ENCODE data around the gene SGF29.
A peak's percentile ranks its signal among the peaks of the same experiment; 100 is the strongest.

Gene SGF29

DNA sequence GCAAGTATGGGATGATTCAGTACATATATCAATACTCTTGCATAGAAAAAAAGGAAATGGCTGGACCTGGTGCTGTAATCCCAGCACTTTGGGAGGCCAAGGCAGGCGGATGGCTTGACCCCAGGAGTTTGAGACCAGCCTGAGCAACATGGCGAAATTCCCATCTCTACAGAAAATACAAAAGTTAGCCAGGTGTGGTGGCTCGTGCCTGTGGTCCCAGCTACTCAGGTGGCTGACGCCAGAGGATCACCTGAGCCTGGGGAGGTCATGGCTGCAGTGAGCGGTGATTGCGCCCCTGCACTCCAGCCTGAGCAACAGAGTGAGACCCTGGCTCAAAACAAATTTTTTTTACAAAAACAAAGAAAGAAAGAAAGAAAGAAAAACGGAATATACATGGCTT lies 7.1 kb upstream of the SGF29 start:
- H3K9ac ChIP-seq (ENCODE audit: low read length), result no peak overlapping the region
- no peaks in the 10 kb centered on the region for H3K9me3 ChIP-seq (ENCODE audit: insufficient read depth, low read length)
- TF ChIP-seq, protein P1, sequence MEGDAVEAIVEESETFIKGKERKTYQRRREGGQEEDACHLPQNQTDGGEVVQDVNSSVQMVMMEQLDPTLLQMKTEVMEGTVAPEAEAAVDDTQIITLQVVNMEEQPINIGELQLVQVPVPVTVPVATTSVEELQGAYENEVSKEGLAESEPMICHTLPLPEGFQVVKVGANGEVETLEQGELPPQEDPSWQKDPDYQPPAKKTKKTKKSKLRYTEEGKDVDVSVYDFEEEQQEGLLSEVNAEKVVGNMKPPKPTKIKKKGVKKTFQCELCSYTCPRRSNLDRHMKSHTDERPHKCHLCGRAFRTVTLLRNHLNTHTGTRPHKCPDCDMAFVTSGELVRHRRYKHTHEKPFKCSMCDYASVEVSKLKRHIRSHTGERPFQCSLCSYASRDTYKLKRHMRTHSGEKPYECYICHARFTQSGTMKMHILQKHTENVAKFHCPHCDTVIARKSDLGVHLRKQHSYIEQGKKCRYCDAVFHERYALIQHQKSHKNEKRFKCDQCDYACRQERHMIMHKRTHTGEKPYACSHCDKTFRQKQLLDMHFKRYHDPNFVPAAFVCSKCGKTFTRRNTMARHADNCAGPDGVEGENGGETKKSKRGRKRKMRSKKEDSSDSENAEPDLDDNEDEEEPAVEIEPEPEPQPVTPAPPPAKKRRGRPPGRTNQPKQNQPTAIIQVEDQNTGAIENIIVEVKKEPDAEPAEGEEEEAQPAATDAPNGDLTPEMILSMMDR (IDR thresholded peaks at IDR 0.05; ENCODE audit: insufficient read depth, low read length, poor library complexity, severe bottlenecking), result no peak
- no peak for TF ChIP-seq EZH2phosphoT487 (conservative IDR thresholded peaks at IDR 0.05; ENCODE audit: low read length)

DNA sequence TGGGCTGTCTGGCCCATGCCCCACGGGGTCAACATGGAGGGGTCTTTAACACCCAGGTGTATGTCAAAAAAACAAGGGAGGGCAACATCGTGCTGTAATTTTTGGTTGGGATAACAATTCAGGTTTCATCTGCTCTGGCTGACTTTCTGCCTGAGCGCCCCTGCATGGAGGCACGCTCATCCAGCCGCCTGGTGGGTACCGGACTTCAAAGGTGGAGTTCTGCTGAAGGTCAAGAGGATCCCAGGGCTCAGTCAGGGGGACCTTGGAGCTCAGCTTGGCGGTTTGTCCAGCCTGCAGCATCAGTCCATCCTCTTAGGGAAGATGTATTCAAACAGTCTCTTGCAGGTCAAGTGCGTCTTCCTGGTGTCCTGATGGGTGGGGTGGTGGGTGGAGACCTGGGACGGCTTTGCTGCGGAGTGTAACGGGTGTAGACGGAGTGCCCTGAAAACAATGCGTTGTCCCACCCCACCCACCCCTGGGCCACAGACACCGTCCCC lies 5.4 kb upstream of the SGF29 start:
- Histone ChIP-seq H3K27me3 (ENCODE audit: low read length) (no peaks in the 10 kb centered on the region), H3K27ac (ENCODE audit: low read depth, low read length) (no peak overlapping the region), H3K9me3 (ENCODE audit: insufficient read depth, low read length) (no peaks in the 10 kb centered on the region), H3K79me2 (ENCODE audit: insufficient read depth, low read length) (no peaks in the 10 kb centered on the region), H3K9ac (ENCODE audit: low read length) (no peak overlapping the region), H3K9me2 (replicated peaks; ENCODE audit: insufficient read depth, low read length) (no peaks in the 10 kb centered on the region), H2AFZ (ENCODE audit: low read depth, low read length, severe bottlenecking) (no peak overlapping the region), H3K4me2 (ENCODE audit: low read depth, low read length, poor library complexity, severe bottlenecking) (no peak overlapping the region), H3K36me3 (ENCODE audit: low read length) (no peaks in the 10 kb centered on the region), H3F3A (ENCODE audit: insufficient read depth) (no peaks in the 10 kb centered on the region), H3K4me3 (ENCODE audit: insufficient read depth, low read length, poor library complexity, severe bottlenecking) (no peak overlapping the region), H4K20me1 (ENCODE audit: low read depth, low read length) (no peaks in the 10 kb centered on the region)
- TF ChIP-seq EZH2phosphoT487 (conservative IDR thresholded peaks at IDR 0.05; ENCODE audit: low read length), result no peak
- TF ChIP-seq, protein P1 (IDR thresholded peaks at IDR 0.05; ENCODE audit: insufficient read depth, low read length, poor library complexity, severe bottlenecking), result no peak

More for the DNA sequence above, 7.1 kb upstream of the SGF29 start:
- no peak overlapping the region for H2AFZ ChIP-seq (ENCODE audit: low read depth, low read length, severe bottlenecking)
- no peak overlapping the region for H3K4me2 ChIP-seq (ENCODE audit: low read depth, low read length, poor library complexity, severe bottlenecking)
- no peak overlapping the region for H3K4me3 ChIP-seq (ENCODE audit: insufficient read depth, low read length, poor library complexity, severe bottlenecking)
- no peaks in the 10 kb centered on the region for H3F3A ChIP-seq (ENCODE audit: insufficient read depth)
- no peaks in the 10 kb centered on the region for H3K9me2 ChIP-seq (replicated peaks; ENCODE audit: insufficient read depth, low read length)
- H3K27ac ChIP-seq (ENCODE audit: low read depth, low read length), result no peak overlapping the region
- H3K79me2 ChIP-seq (ENCODE audit: insufficient read depth, low read length), result no peaks in the 10 kb centered on the region
- H4K20me1 ChIP-seq (ENCODE audit: low read depth, low read length), result no peaks in the 10 kb centered on the region
- no peaks in the 10 kb centered on the region for H3K27me3 ChIP-seq (ENCODE audit: low read length)
- no peaks in the 10 kb centered on the region for H3K36me3 ChIP-seq (ENCODE audit: low read length)

DNA sequence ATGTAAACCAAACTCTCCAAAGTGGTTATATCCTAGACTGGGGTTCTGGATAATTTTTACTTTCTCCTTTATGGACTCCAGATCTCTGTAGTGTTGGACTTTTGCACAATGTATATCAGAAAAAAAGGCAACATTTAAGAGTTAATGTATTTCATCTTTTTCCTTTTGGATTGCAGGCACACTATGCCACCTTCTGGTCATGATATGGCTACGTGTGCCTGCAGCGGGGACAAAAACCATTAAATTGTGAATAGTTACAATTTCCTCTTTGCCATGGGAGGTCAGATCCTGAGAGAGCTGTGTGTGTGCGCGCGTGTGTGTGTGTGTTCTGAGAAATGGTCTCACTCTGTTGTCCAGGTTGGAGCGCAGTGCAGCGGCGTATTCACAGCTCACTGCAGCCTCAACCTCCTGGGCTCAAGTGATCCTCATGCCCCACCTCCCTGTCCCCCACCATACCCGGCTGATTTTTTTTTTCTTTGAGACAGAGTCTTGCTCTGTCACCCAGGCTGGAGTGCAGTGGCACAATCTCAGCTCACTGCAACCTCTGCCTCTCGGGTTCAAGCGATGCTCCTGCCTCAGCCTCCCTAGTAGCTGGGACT lies 4.3 kb upstream of the SGF29 start:
- H3K4me3 ChIP-seq (ENCODE audit: insufficient read depth, low read length, poor library complexity, severe bottlenecking), result no peak overlapping the region
- H3K4me2 ChIP-seq (ENCODE audit: low read depth, low read length, poor library complexity, severe bottlenecking), result no peak overlapping the region

More for the DNA sequence above, 4.3 kb upstream of the SGF29 start:
- no peak for TF ChIP-seq EZH2phosphoT487 (conservative IDR thresholded peaks at IDR 0.05; ENCODE audit: low read length)
- TF ChIP-seq, protein P1 (IDR thresholded peaks at IDR 0.05; ENCODE audit: insufficient read depth, low read length, poor library complexity, severe bottlenecking), result peak; percentile 12
- Histone ChIP-seq H3K27me3 (ENCODE audit: low read length) (no peaks in the 10 kb centered on the region), H4K20me1 (ENCODE audit: low read depth, low read length) (no peaks in the 10 kb centered on the region), H3K9me2 (replicated peaks; ENCODE audit: insufficient read depth, low read length) (no peaks in the 10 kb centered on the region), H3K36me3 (ENCODE audit: low read length) (no peaks in the 10 kb centered on the region), H2AFZ (ENCODE audit: low read depth, low read length, severe bottlenecking) (no peak overlapping the region), H3K9ac (ENCODE audit: low read length) (no peak overlapping the region), H3K79me2 (ENCODE audit: insufficient read depth, low read length) (peaks cover 2% of the 10 kb centered on the region), H3K27ac (ENCODE audit: low read depth, low read length) (no peak overlapping the region), H3K9me3 (ENCODE audit: insufficient read depth, low read length) (no peaks in the 10 kb centered on the region), H3F3A (ENCODE audit: insufficient read depth) (no peaks in the 10 kb centered on the region)

All from SU-DHL-6 (cell line).